Memory B cell (primary cell): ENCODE results near the gene FASTKD3.

Experiments
- ATAC-seq: fragments of 150-1000 bp; cut with Tn5 transposase; 2 replicates; pipeline ENCODE4 v1.10.0; 2021; ENCODE audit warnings: low read depth, mild to moderate bottlenecking, moderate library complexity
- DNase-seq, 2 donors: peaks; one replicate each; pipeline ENCODE4 v3.0.0; 2022; ENCODE audit warnings: low spot score in 2 of 2
- H3K27ac Mint-ChIP-seq: one replicate; pipeline ENCODE4 v1.8.0; 2022; ENCODE audit warnings: mild to moderate bottlenecking, moderate library complexity, mixed read lengths
- H3K27me3 Mint-ChIP-seq: one replicate; pipeline ENCODE4 v1.8.0; 2022; ENCODE audit warnings: mixed read lengths
- H3K36me3 Mint-ChIP-seq: one replicate; pipeline ENCODE4 v1.8.0; 2022; ENCODE audit warnings: mild to moderate bottlenecking, mixed read lengths
- H3K4me1 Mint-ChIP-seq: one replicate; pipeline ENCODE4 v1.8.0; 2022; ENCODE audit warnings: mixed read lengths
- H3K4me3 Mint-ChIP-seq: one replicate; pipeline ENCODE4 v1.8.0; 2022; ENCODE audit warnings: mild to moderate bottlenecking, moderate library complexity, mixed read lengths
- H3K9me3 Mint-ChIP-seq: one replicate; pipeline ENCODE4 v1.8.0; 2022; ENCODE audit warnings: mixed read lengths

Gene FASTKD3

GRCh38 chr5:7850395-7851239, 18.2 kb downstream of the FASTKD3 start, which contains the start of gene CFAP90:
Gene CFAP90, minus strand, starts transcription at chr5:7851133. Its CDS starts 112 bp downstream, at chr5:7851021.
- Mint-ChIP-seq H3K27ac (no peak within 1 kb of the TSS), H3K9me3 (no peaks in the 10 kb centered on the region), H3K4me3 (peak within 1 kb of the TSS; percentile 77), H3K36me3 (no peaks in the 10 kb centered on the region), H3K27me3 (peaks cover 5% of the 10 kb centered on the region), H3K4me1 (peaks cover 14% of the 10 kb centered on the region)
- DNase-seq = peak in 1 of 2 donors; percentile 25
- ATAC-seq = peak; percentile 65

GRCh38 chr5:7849681-7850394, 19.0 kb downstream of the FASTKD3 start:
- Mint-ChIP-seq H3K27ac (no peak overlapping the region), H3K4me1 (peaks cover 18% of the 10 kb centered on the region), H3K9me3 (no peaks in the 10 kb centered on the region), H3K4me3 (peak overlapping the region; percentile 67), H3K27me3 (peaks cover 5% of the 10 kb centered on the region), H3K36me3 (no peaks in the 10 kb centered on the region)
- no peak for DNase-seq
- ATAC-seq = peak; percentile 26

- H3K4me3 Mint-ChIP-seq = no peak overlapping the region
- H3K4me1 Mint-ChIP-seq = peaks cover 19% of the 10 kb centered on the region
- H3K27ac Mint-ChIP-seq = no peak overlapping the region
- no peaks in the 10 kb centered on the region for H3K36me3 Mint-ChIP-seq
- peaks cover 2% of the 10 kb centered on the region for H3K9me3 Mint-ChIP-seq
- DNase-seq = no peak
- H3K27me3 Mint-ChIP-seq = peaks cover 6% of the 10 kb centered on the region
- ATAC-seq = no peak
Measured at GRCh38 chr5:7848296-7848695, 20.5 kb downstream of the FASTKD3 start.

- H3K4me1 Mint-ChIP-seq = peaks cover 10% of the 10 kb centered on the region
- no peaks in the 10 kb centered on the region for H3K36me3 Mint-ChIP-seq
- ATAC-seq (no peak), DNase-seq (no peak)
- peaks cover 2% of the 10 kb centered on the region for H3K9me3 Mint-ChIP-seq
- H3K4me3 Mint-ChIP-seq = no peak overlapping the region
- peaks cover 9% of the 10 kb centered on the region for H3K27me3 Mint-ChIP-seq
- no peak overlapping the region for H3K27ac Mint-ChIP-seq
Measured at GRCh38 chr5:7846327-7846726, 22.5 kb downstream of the FASTKD3 start.

GRCh38 chr5:7845557-7845956, 23.3 kb downstream of the FASTKD3 start:
- no peak for ATAC-seq
- peaks cover 8% of the 10 kb centered on the region for H3K4me1 Mint-ChIP-seq
- DNase-seq = no peak
- H3K9me3 Mint-ChIP-seq = peaks cover 4% of the 10 kb centered on the region
- peaks cover 2% of the 10 kb centered on the region for H3K36me3 Mint-ChIP-seq
- H3K27me3 Mint-ChIP-seq = peaks cover 8% of the 10 kb centered on the region
- no peak overlapping the region for H3K27ac Mint-ChIP-seq
- no peak overlapping the region for H3K4me3 Mint-ChIP-seq

- peaks cover 2% of the 10 kb centered on the region for H3K36me3 Mint-ChIP-seq
- peaks cover 4% of the 10 kb centered on the region for H3K9me3 Mint-ChIP-seq
- ATAC-seq = peak; percentile 45
- no peak overlapping the region for H3K4me3 Mint-ChIP-seq
- no peak for DNase-seq
- peaks cover 10% of the 10 kb centered on the region for H3K27me3 Mint-ChIP-seq
- no peak overlapping the region for H3K27ac Mint-ChIP-seq
- peaks cover 6% of the 10 kb centered on the region for H3K4me1 Mint-ChIP-seq
Measured at GRCh38 chr5:7844901-7845300, 23.9 kb downstream of the FASTKD3 start.

GRCh38 chr5:7842531-7842930, 26.3 kb downstream of the FASTKD3 start:
- Mint-ChIP-seq H3K4me3 (no peak overlapping the region), H3K27ac (no peak overlapping the region), H3K9me3 (peaks cover 4% of the 10 kb centered on the region), H3K36me3 (peaks cover 2% of the 10 kb centered on the region), H3K4me1 (peaks cover 5% of the 10 kb centered on the region), H3K27me3 (peaks cover 12% of the 10 kb centered on the region)
- ATAC-seq (no peak), DNase-seq (no peak)

- Mint-ChIP-seq H3K27ac (no peak overlapping the region), H3K27me3 (peaks cover 11% of the 10 kb centered on the region), H3K36me3 (peaks cover 2% of the 10 kb centered on the region), H3K4me1 (no peaks in the 10 kb centered on the region), H3K4me3 (no peak overlapping the region), H3K9me3 (peaks cover 1% of the 10 kb centered on the region)
- DNase-seq = no peak
- ATAC-seq = no peak
Measured at GRCh38 chr5:7837403-7837802, 31.4 kb downstream of the FASTKD3 start.

GRCh38 chr5:7834982-7835381, 33.8 kb downstream of the FASTKD3 start:
- Mint-ChIP-seq H3K27me3 (peaks cover 6% of the 10 kb centered on the region), H3K4me1 (no peaks in the 10 kb centered on the region), H3K9me3 (no peaks in the 10 kb centered on the region), H3K27ac (no peak overlapping the region), H3K36me3 (peaks cover 2% of the 10 kb centered on the region), H3K4me3 (no peak overlapping the region)
- ATAC-seq (no peak), DNase-seq (no peak)

GRCh38 chr5:7828269-7828668, 40.6 kb downstream of the FASTKD3 start:
- Mint-ChIP-seq H3K36me3 (peaks cover 2% of the 10 kb centered on the region), H3K27ac (no peak overlapping the region), H3K27me3 (peaks cover 4% of the 10 kb centered on the region), H3K9me3 (no peaks in the 10 kb centered on the region), H3K4me3 (no peak overlapping the region), H3K4me1 (no peaks in the 10 kb centered on the region)
- ATAC-seq = no peak
- DNase-seq = no peak

GRCh38 chr5:7827610-7828009, 41.2 kb downstream of the FASTKD3 start:
- DNase-seq (no peak), ATAC-seq (no peak)
- Mint-ChIP-seq H3K4me1 (no peaks in the 10 kb centered on the region), H3K27ac (no peak overlapping the region), H3K9me3 (no peaks in the 10 kb centered on the region), H3K4me3 (no peak overlapping the region), H3K36me3 (peaks cover 2% of the 10 kb centered on the region), H3K27me3 (peaks cover 4% of the 10 kb centered on the region)

GRCh38 chr5:7825630-7826029, 43.2 kb downstream of the FASTKD3 start:
- ATAC-seq (no peak), DNase-seq (no peak)
- Mint-ChIP-seq H3K4me3 (no peak overlapping the region), H3K9me3 (no peaks in the 10 kb centered on the region), H3K36me3 (no peaks in the 10 kb centered on the region), H3K27me3 (peaks cover 8% of the 10 kb centered on the region), H3K4me1 (no peaks in the 10 kb centered on the region), H3K27ac (no peak overlapping the region)

- DNase-seq (no peak), ATAC-seq (no peak)
- H3K36me3 Mint-ChIP-seq = no peaks in the 10 kb centered on the region
- peaks cover 8% of the 10 kb centered on the region for H3K27me3 Mint-ChIP-seq
- no peaks in the 10 kb centered on the region for H3K4me1 Mint-ChIP-seq
- no peak overlapping the region for H3K27ac Mint-ChIP-seq
- no peak overlapping the region for H3K4me3 Mint-ChIP-seq
- no peaks in the 10 kb centered on the region for H3K9me3 Mint-ChIP-seq
Measured at GRCh38 chr5:7824995-7825394, 43.8 kb downstream of the FASTKD3 start.

GRCh38 chr5:7823594-7823993, 45.2 kb downstream of the FASTKD3 start:
- DNase-seq = no peak
- ATAC-seq = no peak
- Mint-ChIP-seq H3K4me1 (no peaks in the 10 kb centered on the region), H3K9me3 (no peaks in the 10 kb centered on the region), H3K36me3 (no peaks in the 10 kb centered on the region), H3K27me3 (peaks cover 11% of the 10 kb centered on the region), H3K4me3 (no peak overlapping the region), H3K27ac (no peak overlapping the region)
